Activated T-cell treated with anti-CD3 and anti-CD28 coated beads for 24 hours (primary cell): ENCODE data around the gene TMEM31.
"Not testable (repeated sequence)": the region's sequence is repeated elsewhere in the genome, so short reads cannot be mapped to it uniquely, and the experiment has no call there.

Source experiments
- DNase-seq: peaks from one replicate; pipeline ENCODE4 v3.0.0-alpha.2; 2020; ENCODE audit warnings: low read depth

Gene TMEM31

DNA sequence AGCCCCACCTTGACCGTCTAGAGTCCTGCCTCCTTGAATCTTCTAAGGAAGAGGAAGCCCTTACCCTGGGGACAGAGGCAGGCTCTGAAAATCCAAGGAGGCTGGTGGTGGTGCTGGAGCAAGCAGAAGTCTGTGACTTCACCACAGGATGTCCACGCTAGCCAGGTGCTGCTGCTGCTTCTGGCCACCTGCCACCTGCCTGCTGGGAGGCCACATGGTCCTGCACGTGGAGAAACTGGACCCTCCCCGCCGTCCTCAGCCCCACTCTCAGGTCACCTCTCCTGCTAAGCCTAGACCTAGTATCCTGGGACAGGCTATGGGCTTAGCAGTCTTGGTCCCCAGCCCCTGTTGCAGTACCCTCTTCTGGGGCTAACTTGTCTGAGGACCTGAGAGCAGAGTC is 15.8 kb downstream of the TMEM31 start:
- no peak for DNase-seq

DNA sequence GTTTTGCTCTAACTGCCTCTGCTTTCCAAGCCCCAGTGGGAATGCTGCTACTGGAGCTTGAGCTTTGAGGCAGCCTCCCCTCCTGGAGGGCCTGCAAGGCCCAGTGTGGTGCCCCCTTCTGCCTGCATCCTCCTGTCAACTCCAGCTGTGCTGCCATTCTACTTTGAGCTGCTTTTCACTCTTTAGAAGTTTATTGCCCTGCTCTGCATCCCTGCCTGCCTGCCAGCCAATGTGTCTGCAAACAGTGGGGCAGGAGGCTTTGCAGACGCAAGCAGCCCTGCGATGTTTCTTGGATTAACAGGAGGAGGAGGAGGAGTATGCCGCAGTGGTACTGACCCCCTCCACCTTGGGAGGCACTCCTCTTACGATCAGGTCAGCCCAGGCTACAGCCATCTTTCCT is 16.4 kb downstream of the TMEM31 start:
- DNase-seq: no peak

DNA sequence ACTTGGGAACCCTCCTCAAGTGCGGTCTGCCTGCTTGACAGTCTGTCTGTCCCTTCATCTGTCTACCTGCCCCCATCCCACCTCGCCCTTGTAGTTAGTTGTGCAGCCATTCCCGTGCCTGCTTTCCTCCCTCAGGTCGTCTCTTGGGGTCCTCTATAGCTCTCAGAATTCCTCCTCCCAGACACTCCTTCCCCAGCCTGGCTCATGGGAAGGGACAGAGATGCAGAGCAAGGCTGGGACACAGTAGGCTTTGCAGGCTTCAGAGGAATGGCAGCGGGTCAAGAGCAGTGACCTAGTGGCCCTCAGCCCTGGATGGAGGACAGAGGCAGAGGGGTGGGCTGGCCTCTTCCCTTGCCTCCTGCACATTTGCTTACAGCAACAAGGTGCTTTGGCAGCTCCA is 18.3 kb downstream of the TMEM31 start:
- DNase-seq: no peak

DNA sequence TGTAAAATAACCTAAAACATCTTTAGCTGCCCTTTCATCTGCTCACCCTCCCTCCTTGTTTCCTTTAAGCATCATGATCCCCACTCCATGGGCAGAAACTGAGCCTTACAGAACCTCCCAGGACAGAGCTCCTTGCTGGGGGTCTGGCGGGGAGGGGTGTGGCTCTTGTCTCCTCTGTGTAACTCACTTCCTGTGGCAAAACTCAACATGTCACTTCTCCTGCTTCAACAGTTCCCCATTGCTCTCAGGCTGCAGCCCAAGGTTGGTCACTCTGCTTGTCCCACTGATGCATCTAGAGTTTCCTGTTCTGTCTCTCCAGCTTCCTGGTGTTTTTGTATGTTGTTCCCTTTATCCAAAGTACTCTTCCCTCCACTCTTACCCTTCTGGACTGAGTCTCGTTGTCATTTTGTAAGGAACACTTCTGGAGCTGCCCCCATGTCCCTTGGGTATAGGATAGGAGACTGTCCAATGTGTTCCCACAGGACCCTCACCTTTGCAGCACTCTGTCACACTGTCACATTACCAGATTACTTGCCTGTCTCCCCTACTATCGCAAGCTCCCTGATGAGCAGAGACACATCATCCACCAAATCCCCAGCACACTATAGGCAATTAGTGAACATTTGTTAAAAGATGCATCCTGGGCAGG is 19.6 kb downstream of the TMEM31 start:
- no peak for DNase-seq

DNA sequence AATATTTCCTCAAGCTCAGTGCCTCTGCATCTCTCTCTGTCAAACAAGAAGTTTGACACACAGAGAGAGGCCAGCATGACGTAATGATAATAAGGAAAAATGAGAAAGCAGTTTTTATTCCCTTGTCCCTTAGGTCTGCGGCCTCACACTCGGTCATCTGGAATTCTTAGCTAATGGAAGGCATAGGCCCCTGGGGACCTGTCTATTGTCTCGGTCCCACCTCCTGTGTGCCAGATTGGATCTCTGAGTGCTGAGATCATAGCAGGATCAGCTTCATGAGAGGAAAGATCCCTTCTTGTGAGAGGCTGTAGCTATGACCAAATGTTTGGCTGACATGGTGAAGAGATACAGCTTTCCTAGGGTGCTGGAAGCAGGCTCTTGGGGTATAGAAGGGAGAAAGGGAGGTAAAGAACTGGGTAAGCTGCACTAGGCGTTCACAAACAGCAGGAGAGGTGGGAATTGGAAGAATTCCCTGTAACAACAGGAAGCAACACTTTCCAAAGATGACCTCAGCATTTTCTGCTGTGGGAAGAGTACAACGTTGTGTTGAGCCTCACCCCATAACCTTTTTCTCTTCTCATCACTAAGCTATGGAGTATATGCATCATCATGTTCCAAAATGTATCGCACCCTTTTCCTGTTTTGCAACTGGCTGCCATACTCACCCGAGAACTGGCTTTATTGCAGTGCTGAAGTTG is 20.2 kb downstream of the TMEM31 start:
- DNase-seq: no peak

DNA sequence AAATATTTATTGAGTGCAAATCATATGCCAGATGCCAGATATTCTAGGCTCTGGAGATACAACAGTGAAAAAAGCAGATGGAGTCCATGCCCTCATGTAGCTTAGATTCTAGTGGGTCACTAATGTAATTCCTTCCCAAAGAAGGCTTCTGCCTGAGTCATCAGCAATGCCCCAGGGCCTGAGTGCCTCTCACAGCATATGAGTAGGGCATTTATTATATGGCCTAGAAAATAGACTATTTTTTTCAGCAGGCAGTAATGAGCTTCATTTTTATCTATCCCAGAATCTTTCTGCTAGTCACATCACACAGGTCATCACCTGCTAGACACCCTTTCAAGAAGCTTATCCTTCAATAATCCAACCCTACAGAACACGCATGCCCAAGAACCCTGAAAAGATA is 22.3 kb downstream of the TMEM31 start:
- no peak for DNase-seq

DNA sequence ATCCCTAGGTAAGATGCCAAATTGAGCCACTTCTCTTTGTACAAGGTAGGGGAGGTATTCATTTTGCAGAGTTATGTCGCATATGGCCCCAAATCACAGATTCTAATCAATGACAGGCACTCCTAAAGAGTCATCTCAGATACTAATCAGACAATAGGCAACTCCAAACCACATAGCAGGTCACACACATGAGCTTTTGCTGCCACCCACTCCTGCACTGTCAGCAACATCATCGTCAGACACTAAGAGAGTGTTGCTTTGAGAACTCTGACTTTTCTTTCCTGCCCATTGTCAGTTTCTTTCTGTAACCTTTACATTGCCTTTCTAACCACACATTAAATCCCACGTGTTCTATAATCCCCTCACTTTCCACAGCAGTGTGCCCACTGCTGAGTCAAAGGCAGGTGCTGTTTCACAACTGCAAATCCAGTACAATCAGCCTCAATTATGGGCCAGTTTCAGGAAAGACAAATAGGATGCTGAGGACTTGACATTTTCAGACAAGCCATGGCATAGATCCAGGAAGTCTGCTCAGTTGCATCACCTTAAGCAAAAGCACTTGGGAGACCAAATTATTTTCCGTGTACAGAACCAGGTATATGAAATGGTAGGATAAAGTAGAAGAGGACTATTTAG is 23.5 kb downstream of the TMEM31 start:
- DNase-seq: no peak

DNA sequence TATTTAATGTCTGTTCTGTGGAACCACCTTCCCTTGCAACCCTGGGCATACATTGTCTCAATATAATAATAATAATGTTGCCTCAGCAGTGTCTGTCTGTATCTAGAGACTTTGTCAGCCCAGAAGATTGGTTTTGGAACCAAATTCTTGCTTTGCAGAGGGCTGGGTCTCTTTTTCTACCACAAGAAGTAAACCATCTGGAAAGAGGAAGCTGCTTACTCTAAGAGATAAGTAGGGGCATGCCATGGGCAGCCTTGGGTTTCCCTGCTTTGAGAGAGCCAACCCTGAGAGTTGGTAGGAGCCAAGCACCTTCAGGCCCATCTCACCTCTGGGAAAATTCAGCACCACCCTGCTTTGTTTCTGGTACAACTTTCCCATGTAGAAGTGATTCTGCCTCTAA is 27.0 kb downstream of the TMEM31 start:
- DNase-seq: no peak

DNA sequence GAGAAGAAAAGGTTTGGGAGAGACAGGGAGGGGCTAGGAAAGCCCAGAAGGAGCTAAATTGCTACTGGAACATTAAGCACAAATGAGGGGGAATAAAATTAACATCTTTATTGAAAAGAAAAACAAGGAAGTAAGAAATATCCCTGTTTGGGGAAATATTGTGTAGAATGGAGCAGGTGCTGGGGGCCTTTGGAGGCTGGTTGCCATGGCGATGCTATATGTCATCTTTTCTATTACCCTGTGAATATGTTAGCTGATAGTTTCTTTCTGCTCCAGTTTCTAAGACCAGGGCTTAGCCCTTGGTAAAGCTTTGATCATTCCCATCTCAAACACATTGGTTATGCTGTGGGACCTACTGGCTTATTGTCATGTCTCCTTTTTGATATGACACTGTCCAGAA is 28.7 kb downstream of the TMEM31 start:
- DNase-seq: no peak

DNA sequence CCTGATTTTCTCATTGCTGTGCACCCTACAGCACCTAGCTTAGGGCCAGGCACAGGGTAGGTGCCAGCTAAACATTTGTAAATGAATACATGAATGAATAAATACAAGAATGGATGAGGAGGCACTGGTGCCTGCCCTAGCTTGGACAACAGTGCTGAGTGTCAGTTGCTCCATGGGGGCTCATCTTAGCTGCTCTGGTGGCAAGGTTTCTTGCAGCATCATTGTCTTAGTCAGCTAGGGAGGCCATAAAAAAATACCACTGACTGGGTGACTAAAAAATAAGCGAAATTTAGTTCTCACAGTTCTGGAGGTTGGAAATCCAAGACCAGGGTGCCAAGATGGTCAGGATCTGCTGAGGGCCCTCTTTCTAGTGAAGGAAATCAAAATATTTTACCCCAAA is 31.2 kb downstream of the TMEM31 start:
- no peak for DNase-seq

DNA sequence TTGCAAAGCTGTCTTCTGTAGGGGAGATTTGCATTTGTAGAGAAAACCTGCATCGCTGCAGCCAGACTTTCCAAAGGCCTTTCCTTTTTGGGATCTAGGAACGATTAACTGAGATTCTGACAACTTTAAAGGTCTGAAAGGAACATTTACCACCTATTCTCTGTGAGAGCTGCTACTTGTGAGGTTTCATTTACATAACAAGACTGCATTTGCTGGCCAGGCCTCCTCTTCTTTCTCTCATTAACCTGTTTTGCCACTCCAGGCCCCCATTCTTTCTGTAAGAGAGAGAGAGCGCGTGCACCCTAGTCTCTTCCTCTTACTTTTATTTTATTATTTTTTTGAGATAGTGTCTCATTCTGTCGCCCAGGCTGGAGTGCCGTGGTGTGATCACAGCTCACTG is 31.6 kb downstream of the TMEM31 start:
- no peak for DNase-seq

DNA sequence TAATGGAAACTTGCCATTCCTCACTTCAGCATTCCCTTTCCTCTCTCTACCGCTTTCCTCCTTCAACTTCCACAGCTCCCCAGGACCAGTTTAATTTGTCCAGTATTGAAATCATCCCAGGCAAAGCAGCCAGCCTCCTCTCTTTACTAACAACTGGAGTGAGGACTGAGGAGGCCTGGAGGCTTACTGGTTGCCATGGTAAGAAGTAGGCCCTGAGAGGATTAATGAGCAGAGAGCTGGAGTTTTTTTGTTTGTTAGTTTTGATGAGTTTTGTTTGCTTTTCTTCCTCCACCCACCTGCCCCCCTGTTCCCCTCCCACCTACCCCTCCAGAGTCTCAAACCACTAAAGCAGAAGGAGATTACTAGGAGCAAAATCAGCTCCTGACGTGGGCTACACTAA is 36.5 kb downstream of the TMEM31 start:
- DNase-seq: no peak

DNA sequence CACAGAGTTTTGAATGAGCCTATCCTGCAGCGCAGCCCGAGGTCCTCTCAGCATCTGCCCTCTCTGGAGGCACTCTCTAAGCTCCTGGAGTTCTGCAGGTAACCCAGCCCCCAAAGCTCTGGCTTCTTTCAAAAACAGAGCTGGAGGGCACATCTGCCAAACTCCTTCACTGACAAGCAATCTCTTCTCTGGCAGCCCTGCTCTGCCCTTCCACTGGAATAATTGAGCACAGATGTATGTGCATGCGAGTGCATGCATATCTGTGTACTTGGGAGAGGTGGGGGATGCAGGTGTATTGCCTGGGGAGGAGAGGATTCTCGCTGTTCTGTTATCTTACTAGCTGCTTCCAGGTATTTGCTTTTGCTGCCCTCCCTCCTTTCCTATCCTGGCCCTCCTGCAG is 43.7 kb downstream of the TMEM31 start:
- no peak for DNase-seq

DNA sequence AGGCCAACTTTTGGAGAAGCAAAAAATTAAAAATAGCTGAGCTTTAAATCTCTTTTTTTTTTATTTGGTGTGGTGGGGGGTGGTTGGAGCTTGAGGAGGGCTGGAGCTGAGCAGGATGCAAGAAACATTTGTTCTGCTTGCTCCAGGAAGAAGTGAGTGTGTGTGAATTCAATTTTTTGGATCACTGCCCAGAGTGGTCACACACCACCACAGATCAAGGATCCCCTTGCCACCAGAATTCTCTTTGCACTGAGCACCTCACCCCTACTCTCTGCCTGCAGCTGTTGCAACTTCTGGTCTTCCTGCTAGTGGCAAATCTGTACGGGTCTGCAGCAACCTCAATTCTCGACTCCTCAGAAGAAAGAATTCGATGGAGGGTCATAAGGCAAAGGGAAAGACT is 46.0 kb downstream of the TMEM31 start:
- DNase-seq: no peak

DNA sequence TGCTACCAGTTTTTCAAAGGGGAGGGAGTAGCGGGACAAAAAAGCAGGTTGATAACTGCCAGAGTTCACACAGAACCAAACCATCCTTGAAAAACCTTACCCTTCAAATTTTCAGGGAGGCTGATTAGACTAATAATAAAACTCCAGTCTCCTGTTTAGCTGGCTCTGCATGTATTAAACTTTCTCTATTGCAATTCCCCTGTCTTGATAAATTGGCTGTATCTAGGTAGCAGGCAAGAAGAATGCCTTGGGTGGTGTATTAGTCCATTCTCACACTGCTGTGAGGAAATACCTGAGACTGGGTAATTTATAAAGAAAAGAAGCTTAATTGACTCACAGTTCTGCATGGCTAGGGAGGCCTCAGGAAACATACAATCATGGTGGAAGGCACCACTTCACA is 47.8 kb downstream of the TMEM31 start:
- no peak for DNase-seq

DNA sequence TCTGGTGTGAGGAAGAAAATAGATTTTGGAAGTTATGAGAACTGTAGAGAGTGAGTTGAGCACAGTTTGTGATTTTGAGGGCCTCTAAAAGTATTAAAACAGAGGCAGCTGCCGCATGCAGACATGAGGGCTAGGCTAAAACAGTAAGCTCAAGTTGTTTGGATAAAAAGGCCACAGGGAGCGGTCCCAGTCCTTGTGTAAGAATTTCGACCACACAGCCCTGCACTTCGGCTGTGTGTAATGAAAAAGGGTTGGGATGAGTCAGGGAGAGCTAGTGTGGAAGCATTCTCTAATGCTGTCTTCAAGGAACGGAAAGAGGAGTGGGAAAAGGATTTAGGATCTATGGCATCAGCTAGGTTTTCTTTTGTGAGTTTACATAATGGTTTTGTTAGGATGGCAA is 52.8 kb downstream of the TMEM31 start:
- not testable (repeated sequence) for DNase-seq
